ENCODE data around the gene SUPT3H.

GRCh38 chr6:45127185-45127584, 250.5 kb downstream of the SUPT3H start:
- no peak for TF ChIP-seq CTCF (IDR thresholded peaks at IDR 0.05; ENCODE audit: low read depth, low read length)
- no peak for TF ChIP-seq POLR2A (IDR thresholded peaks at IDR 0.05; ENCODE audit: extremely low read depth, insufficient read length)
- no peak for TF ChIP-seq MAX (IDR thresholded peaks at IDR 0.05; ENCODE audit: low read depth, low read length)
